Stimulated activated CD4-positive, alpha-beta T cell treated with anti-CD3 and anti-CD28 coated beads, Interleukin-1b, Interleukin-23, amount 100 ng/mL, for 1 hour (primary cell): ENCODE measurements around the gene PRIM2.
"Not testable (repeated sequence)": the region's sequence is repeated elsewhere in the genome, so short reads cannot be mapped to it uniquely, and the experiment has no call there.

Experiments used
- DNase-seq, 2 donors: peaks; one replicate each; pipeline ENCODE4 v3.0.0-alpha.2; 2020; ENCODE audit warnings: low read depth in 2 of 2

The PRIM2 gene

GRCh38 chr6:57362340-57362739 is 44.9 kb downstream of the PRIM2 start:
- DNase-seq, result not testable (repeated sequence)

- not testable (repeated sequence) for DNase-seq
Measured at GRCh38 chr6:57365076-57365583, 47.7 kb downstream of the PRIM2 start.

GRCh38 chr6:57368965-57369731 is 51.7 kb downstream of the PRIM2 start:
- DNase-seq, result not testable (repeated sequence)

- not testable (repeated sequence) for DNase-seq
Measured at GRCh38 chr6:57371779-57372178, 54.3 kb downstream of the PRIM2 start.

GRCh38 chr6:57374764-57375163 is 57.3 kb downstream of the PRIM2 start:
- not testable (repeated sequence) for DNase-seq

GRCh38 chr6:57376083-57376482 is 58.7 kb downstream of the PRIM2 start:
- DNase-seq, result not testable (repeated sequence)

DNA sequence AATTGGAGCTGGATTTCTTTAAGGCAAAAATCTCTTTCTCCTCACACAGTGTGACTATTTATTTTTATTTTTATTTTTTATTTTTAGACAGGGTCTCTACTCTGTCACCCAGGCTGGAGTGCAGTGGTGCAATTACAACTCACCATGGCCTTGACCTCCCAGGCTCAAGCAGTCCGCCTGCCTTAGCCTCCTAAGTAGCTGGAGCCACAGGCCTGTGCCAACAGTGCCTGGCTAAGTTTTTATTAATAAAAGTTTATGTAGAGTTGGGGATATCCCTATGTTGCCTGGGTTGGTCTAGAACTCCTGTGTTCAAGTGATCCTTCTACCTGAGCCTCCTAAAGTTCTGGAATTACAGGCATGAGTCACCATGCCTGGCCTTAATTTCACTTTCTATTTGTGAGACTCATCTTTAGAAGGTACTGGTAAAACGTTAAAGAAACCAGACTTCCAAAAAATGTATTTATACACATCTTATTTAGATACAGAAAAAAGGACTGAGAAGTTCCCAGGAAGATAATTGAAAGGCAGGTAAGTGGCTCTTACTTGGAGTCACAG is 71.7 kb downstream of the PRIM2 start:
- DNase-seq, result not testable (repeated sequence)

DNA sequence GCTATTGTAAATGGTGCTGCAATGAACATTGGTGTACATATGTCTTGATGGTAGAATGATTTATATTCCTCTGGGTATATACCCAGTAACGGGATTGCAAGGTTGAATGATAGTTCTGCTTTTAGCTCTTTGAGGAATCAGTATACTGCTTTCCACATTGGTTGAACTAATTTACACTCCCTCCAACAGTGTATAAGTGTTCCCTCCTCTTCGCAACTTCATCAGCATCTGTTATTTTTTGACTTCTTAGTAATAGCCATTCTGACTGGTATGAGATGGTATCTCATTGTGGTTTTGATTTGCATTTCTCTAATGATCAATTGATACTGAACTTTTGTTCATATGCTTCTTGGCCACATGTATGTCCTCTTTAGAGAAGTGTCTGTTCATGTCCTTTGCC is 73.4 kb downstream of the PRIM2 start:
- DNase-seq, result not testable (repeated sequence)

- not testable (repeated sequence) for DNase-seq
Measured at GRCh38 chr6:57392047-57392446, 74.6 kb downstream of the PRIM2 start.

- DNase-seq, result not testable (repeated sequence)
Measured at GRCh38 chr6:57419341-57419740, 101.9 kb downstream of the PRIM2 start.

DNA sequence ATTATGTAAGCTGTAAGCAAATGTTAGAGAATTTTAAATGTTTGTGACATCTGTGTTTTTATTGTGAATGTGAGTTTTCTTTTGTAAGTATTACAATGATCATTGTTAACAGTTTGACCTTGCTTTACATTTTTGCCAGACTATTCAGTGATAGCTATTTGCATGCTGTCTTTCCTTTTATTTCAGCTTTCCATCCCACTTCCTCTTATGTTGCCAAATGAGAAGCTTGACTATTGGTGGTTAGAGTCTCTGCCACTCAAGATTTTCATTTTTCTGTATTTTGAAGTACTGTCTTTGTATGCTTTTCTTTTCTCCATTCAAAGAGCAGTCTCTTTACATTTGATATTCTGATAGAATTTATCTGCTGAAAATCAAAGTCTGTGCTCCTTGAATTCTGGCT is 104.1 kb downstream of the PRIM2 start:
- no peak for DNase-seq

DNA sequence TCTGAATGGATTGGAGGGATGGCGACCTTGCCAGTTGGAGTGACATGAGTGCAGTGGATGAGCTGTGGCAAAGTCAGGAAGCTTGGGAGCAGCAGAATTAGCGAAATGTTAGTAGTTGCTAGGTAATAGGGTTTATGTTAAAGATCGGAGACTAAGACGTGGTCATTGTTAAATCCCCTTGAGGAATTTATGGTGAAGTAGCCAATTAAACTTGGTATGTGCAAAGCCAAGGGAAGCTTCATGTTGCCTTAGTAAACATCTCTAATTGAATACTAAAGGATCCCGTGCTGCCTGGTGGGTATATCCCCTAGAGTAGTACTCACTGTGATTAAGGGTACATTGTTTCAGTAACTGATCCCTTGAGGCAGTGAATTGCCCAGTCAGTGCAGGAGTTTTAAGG is 106.0 kb downstream of the PRIM2 start:
- no peak for DNase-seq

DNA sequence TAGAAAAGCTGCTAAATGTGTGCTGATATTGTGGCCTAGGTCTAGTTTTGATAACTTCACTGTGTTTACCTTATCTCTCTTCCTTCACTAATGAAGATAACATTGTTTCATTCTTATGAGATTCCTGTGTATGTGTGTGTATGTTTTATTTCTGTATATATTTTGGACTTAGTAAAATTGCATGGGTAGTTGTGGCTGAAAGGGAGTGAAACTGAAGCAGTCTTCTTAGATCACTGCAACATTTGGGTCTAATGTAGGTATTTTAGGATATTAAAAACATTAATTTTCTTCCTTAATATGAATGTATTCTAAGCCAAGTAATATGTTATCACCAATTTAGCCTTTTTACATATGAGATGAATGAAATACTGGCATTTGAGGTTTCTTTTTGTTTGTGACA is 114.3 kb downstream of the PRIM2 start:
- not testable (repeated sequence) for DNase-seq

DNA sequence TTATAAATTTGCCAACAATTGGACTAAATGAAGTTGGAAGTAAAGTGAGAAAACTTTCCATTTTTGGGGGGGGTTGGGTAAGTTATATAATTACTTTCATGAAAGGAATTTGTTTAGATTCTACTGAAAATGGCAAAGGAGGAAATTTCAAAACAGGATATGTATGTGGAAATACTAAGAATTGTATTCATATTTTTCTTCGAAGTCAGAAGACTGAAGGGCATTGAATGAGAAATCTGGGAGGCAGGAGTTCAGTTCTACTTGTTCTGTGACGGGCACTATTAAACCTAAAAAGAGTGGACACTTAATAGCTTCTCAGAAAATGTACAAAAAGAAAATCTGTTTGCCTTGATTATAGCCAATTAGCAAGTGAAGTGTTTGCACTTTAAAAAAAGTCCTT is 114.7 kb downstream of the PRIM2 start:
- no peak for DNase-seq

- DNase-seq, result no peak
Measured at GRCh38 chr6:57432919-57433684, 115.7 kb downstream of the PRIM2 start.

DNA sequence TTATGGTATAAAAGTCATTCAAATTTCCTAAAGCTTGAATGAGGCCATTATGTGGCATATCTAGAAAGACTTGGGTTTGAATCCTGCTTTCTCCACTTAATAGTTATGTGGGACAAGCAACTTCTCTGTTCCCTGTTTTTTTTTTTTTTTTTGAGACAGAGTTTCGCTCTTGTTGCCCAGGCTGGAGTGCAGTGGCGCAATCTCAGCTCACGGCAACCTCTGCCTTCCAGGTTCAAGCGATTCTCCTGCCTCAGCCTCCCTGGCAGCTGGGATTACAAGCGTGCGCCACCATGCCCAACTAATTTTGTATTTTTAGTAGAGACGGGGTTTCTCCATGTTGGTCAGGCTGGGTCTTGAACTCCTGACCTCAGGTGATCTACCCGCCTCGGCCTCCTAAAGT is 116.4 kb downstream of the PRIM2 start:
- DNase-seq, result not testable (repeated sequence)

GRCh38 chr6:57434944-57435343 is 117.5 kb downstream of the PRIM2 start:
- DNase-seq, result no peak

DNA sequence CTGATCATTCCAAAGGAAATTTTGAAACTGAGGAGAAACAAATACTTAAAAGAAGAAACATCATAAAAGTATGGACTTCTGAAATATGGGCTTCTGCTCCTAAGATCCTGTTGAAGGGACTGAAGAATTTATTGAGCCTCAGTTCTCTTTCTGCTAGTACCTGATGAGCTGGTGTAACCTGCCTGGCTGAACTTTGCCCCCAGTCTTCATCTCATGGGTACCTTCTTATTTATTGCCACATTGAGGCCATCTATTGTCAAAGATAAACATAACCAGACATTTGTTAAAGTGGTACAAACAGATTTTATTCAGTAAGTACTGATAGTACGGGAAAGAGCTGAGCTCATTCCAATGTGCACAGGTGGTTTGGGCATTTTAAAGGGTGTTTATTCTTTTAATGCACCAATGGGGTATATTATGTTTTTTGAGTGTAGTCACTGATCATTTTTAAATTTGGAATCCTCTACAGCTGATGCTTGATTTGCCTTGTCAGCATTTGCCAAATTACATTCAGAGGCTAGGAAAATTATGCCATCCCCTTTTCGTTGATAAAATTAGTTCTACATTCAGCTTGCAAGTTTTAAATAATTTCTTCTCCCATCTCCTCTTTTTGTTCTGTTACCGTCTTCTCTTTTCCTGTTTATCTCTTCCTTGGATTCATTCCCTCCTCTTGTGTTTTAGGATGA is 118.2 kb downstream of the PRIM2 start:
- DNase-seq, result no peak

DNA sequence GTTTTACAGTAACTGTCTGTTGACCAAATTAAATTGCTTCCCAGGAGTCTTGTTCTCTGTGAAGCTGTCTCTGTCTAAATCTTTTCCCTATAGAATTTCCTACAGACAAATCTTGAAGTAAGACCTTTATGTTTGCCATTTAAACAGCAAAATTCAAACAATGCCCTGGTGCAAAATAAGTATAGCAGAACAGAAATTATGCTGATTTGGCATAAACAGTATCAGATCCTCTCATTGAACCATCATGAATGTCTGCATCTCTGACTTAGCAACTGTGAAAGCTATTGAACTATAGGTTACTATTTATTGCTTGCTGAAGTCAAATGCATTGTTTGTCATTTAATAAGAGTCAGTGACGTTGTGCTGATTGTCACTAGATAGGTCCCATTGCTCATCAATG is 123.3 kb downstream of the PRIM2 start:
- not testable (repeated sequence) for DNase-seq

DNA sequence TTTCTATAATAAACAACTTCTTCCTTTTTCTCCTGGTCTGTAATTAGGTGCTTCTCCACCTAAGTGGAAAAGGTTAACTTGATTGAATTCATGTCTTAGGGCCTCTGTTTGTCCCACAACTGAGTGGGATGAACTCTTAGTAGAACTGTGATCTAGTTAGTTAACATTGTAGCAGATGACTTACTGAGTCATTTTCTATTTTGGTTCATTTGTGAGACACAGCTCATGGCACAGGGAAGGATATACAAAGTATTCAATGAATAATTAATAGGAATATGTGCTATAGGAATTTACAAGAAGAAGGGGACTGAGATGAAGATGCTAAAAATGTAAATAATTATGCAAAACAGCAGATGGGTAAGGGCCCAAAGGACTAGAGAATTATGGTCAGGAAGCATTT is 124.7 kb downstream of the PRIM2 start:
- not testable (repeated sequence) for DNase-seq

DNA sequence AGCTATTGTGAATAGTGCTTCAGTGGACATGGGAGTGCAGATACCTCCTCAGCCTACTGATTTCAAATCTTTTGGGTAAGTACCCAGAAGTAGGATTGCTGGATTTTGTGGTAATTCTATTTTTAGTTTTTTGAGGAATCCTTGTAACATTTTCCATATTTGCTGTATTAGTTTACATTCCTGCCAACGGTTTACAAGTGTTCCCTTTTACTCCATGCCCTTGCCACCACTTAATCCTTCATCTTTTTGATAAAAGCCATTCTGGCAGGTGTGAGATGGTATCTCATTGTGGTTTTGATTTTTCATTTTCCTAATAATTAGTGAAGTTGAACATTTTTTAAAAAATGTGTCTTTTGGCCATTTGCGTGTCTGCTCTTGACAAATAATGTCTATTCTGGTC is 125.8 kb downstream of the PRIM2 start:
- DNase-seq, result not testable (repeated sequence)

DNA sequence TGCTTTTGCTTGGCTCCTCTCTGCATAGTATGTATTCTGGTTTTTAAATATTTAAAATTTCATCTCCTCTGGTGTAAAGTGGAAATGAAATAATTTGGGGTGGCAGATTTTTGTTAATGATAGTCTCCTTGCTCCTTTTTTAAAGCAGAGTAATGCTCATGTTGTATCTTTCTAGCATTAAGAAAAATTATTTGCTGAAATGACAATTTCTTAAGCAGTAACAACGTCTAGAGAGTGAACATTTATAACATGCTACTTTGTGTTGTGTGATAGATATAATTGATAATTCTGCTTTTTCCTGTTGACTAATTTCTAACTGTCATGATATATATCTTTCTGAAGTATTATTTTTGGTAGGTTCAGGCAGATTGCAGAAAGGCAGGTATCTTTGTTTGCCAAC is 127.4 kb downstream of the PRIM2 start:
- not testable (repeated sequence) for DNase-seq
